ENCODE data around the gene SLIT3. TPM values are rescaled to one million over a fixed set of nuclear protein-coding genes. Genes with fewer than 3 reads are reported as not detected.

Gene SLIT3
- total RNA-seq, 4 donors from 2014 or later: 6.8 to 23.1 (median 13.3) TPM

DNA sequence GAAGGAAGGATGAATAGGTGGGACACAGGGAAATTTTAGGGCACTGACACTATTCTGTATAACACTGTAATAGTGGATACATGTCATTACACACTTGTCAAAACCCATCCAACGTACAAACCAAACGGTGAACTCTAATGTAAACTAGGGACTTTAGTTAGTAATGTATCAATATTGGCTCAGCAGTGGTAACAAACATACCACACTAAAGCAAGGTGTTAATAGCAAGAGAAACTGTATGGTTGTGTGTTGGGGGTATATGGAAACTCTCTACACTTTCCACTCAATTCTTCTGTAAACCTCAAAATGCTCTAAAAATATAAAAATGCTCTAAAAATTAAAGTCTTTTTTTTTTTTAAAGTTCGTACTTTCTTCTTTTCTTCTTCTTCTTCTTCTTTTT lies 428.7 kb downstream of the SLIT3 start:
- TF ChIP-seq, protein P1, sequence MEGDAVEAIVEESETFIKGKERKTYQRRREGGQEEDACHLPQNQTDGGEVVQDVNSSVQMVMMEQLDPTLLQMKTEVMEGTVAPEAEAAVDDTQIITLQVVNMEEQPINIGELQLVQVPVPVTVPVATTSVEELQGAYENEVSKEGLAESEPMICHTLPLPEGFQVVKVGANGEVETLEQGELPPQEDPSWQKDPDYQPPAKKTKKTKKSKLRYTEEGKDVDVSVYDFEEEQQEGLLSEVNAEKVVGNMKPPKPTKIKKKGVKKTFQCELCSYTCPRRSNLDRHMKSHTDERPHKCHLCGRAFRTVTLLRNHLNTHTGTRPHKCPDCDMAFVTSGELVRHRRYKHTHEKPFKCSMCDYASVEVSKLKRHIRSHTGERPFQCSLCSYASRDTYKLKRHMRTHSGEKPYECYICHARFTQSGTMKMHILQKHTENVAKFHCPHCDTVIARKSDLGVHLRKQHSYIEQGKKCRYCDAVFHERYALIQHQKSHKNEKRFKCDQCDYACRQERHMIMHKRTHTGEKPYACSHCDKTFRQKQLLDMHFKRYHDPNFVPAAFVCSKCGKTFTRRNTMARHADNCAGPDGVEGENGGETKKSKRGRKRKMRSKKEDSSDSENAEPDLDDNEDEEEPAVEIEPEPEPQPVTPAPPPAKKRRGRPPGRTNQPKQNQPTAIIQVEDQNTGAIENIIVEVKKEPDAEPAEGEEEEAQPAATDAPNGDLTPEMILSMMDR (IDR thresholded peaks at IDR 0.05): no peak
- TF ChIP-seq POLR2A (IDR thresholded peaks at IDR 0.05): no peak
- Histone ChIP-seq H3K4me3 (no peak overlapping the region), H3K27ac (no peak overlapping the region), H3K36me3 (no peaks in the 10 kb centered on the region), H3K9me3 (no peaks in the 10 kb centered on the region), H3K4me1 (no peaks in the 10 kb centered on the region), H3K27me3 (no peaks in the 10 kb centered on the region)
- DNase-seq: no peak

DNA sequence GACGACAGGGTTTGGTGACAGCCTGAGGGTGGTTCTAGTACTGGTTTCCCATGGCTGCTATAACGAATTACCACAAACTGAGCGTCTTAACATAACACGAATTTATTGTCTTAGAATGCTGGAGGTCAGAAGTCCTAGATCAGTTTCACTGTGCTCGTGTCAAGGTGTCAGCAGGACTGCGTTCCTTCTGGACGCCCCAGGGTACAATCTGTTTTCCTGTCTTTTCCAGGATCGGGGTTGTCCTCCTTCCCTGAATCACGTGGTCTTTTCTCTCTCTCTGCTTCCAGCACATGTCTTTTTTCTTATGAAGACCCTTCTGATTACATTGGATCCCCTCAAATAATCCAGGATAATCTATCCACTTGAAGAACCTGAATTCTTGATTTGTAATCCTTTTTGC lies 430.0 kb downstream of the SLIT3 start:
- no peaks in the 10 kb centered on the region for H3K4me1 ChIP-seq
- H3K4me3 ChIP-seq: no peak overlapping the region
- DNase-seq: no peak
- TF ChIP-seq, protein P1 (IDR thresholded peaks at IDR 0.05): no peak
- TF ChIP-seq POLR2A (IDR thresholded peaks at IDR 0.05): no peak
- no peak overlapping the region for H3K27ac ChIP-seq
- no peaks in the 10 kb centered on the region for H3K9me3 ChIP-seq
- H3K27me3 ChIP-seq: no peaks in the 10 kb centered on the region
- no peaks in the 10 kb centered on the region for H3K36me3 ChIP-seq

DNA sequence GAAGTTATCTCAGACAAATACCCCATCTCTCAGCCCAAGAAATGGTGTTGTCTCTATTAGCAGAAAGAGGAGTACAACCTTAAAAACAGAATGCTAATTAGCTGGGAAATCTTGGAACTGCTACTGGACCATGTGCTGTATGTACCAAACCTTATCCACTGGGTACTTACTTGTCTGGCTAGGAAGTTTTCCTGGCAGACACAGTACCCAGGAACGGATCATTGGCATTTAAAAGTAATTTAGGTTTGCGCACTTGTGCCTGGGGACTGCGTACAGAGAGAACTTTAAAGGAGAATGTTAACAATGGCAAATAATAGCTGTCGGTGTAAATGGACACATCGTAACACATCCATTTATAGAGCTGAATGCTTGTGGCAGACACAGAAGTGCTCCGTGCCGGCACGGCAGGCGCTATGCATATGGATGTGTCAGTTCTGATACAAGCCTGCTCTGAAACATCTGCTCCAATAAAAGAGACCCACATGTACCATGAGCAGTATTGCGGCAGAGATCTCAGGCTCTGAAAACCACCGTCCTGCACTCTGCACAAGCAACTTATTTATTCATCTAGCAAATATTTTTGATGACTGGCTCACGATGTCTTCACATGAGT lies 431.2 kb downstream of the SLIT3 start:
- Histone ChIP-seq H3K27ac (no peak overlapping the region), H3K4me1 (no peaks in the 10 kb centered on the region), H3K9me3 (no peaks in the 10 kb centered on the region), H3K27me3 (no peaks in the 10 kb centered on the region), H3K36me3 (no peaks in the 10 kb centered on the region), H3K4me3 (no peak overlapping the region)
- TF ChIP-seq, protein P1 (IDR thresholded peaks at IDR 0.05): no peak
- no peak for TF ChIP-seq POLR2A (IDR thresholded peaks at IDR 0.05)
- DNase-seq: no peak

DNA sequence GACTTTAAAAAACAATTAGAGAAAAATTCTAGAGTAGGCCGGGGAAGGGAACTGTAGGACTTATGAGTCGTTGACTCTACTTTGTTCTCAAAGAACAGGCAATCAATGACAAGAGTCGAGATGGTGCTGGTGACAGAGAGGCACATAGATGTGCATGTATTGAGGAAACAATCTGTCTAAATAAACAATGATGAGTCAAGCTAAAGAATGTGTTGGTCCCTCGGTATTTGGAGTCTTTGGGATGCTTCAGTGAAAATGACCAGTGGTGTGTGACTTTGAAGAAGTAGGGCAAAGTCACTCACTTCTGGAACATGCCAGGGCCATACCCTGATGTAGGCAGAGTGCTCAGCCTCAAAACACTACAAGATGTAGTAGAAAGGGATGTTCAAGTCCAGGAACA lies 433.7 kb downstream of the SLIT3 start:
- no peaks in the 10 kb centered on the region for H3K9me3 ChIP-seq
- no peaks in the 10 kb centered on the region for H3K36me3 ChIP-seq
- no peak for DNase-seq
- no peak overlapping the region for H3K27ac ChIP-seq
- H3K4me1 ChIP-seq: no peaks in the 10 kb centered on the region
- H3K27me3 ChIP-seq: no peaks in the 10 kb centered on the region
- H3K4me3 ChIP-seq: no peak overlapping the region
- TF ChIP-seq, protein P1 (IDR thresholded peaks at IDR 0.05): no peak
- TF ChIP-seq POLR2A (IDR thresholded peaks at IDR 0.05): no peak

DNA sequence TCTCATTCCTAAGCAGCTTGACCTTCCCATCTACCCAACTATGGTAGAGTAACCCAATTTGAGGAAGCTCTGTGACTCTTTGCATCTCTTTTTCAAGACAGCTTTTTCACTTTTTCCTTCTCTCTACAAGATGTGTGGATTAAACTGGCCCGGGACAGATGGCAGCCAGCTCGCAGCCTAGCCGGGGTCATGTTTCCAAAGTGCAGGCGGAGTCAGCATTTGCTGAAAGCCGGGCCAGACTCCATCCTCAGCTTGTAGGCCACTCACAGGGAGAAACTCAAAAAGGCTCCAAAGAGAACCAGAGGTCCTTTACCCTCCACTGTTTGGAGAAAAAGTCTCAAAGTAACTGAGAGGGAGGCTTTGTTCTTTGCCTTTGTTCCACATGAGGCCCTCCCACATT lies 435.0 kb downstream of the SLIT3 start:
- Histone ChIP-seq H3K36me3 (no peaks in the 10 kb centered on the region), H3K9me3 (no peaks in the 10 kb centered on the region), H3K4me3 (no peak overlapping the region), H3K4me1 (no peaks in the 10 kb centered on the region), H3K27ac (no peak overlapping the region), H3K27me3 (no peaks in the 10 kb centered on the region)
- TF ChIP-seq, protein P1 (IDR thresholded peaks at IDR 0.05): no peak
- TF ChIP-seq POLR2A (IDR thresholded peaks at IDR 0.05): no peak
- DNase-seq: no peak

DNA sequence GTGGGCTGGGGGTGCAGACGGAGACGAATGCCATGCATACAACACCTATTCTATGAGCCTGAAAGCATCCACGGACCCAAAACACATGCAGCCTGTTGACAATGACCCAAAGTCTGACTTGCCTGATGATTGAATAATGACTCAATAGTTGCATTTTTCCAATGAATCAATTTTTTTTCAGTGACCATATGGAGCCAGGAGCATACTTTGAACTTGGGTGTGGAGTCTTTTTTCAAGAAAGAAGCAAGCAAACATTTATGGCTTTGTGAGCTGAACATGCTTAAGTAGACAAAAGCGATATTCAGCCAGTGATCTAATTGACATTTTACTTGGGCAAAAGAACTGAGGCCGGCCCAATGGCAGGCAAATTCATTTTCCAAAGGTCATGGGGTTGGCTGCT lies 437.9 kb downstream of the SLIT3 start:
- DNase-seq: no peak
- Histone ChIP-seq H3K27ac (no peak overlapping the region), H3K27me3 (no peaks in the 10 kb centered on the region), H3K4me1 (no peaks in the 10 kb centered on the region), H3K36me3 (no peaks in the 10 kb centered on the region), H3K9me3 (no peaks in the 10 kb centered on the region), H3K4me3 (no peak overlapping the region)
- TF ChIP-seq, protein P1 (IDR thresholded peaks at IDR 0.05): no peak
- TF ChIP-seq POLR2A (IDR thresholded peaks at IDR 0.05): no peak

Data from Peyer's patch (tissue), 4 donors.